GM19328 (cell line): ENCODE data around the gene IDS.
A peak's percentile ranks its signal among the peaks of the same experiment; 100 is the strongest.
"Not testable (repeated sequence)": the region's sequence is repeated elsewhere in the genome, so short reads cannot be mapped to it uniquely, and the experiment has no call there.

ENCODE experiments used
- ATAC-seq: cut with Tn5 transposase; IDR thresholded peaks from one replicate; pipeline ENCODE4 v1.9.1; 2021; ENCODE audit warnings: mild to moderate bottlenecking, moderate library complexity; ENCODE audit not compliant: unreplicated experiment

The IDS gene

DNA sequence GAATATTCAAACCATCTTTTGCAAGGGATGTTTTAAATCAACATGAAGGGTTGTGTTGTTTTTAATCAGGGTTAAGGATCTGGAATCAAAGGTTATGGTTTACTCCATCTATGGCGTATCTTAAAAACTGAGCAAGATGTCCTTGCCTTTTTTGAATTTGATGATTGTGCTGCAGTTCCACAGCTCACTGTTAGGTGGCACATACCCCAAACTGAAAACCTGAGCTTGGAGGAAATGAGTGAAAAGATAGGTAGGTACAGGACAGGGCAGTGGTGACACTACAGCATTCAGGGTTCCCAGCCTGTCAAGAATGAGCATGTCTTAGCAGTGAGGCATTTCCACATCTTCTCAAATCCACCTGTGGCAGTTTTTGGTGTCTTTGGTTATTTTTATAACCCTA is 22.6 kb upstream of the IDS start:
- ATAC-seq, result no peak

DNA sequence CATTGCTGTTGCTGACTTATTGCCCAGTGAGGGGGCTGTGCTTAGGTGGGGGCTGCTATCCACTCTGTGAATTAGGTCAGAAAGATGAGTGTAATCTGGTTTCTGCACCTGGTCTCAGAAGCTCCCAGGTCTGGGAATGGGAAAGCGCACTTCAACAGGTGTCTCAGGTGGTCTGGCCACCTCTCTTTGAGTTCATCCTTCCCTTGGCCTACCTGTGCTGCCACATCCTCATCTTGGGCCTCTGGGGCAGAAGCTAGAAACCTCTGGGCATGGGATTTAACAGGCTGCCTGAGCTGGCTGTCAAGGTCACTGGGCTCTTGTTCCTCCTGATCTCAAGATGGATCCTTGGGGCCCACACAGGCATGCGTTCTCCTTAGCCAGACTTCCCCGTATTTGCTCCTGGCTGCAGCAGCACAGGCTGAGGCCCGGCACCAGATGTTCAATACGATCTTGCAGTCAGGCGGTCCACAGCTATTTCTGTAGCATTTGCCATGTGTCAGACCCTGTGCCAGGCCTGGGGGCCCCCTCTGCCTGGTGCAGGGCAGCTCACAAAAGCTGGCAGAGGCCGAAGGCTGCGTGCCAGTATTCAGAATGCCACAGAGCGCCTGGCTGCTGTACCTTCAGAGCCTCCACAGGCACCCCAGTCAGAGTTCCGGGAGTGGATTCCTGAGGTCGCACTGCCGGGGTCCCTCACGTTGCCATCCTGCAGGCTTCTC is 21.4 kb upstream of the IDS start:
- not testable (repeated sequence) for ATAC-seq

DNA sequence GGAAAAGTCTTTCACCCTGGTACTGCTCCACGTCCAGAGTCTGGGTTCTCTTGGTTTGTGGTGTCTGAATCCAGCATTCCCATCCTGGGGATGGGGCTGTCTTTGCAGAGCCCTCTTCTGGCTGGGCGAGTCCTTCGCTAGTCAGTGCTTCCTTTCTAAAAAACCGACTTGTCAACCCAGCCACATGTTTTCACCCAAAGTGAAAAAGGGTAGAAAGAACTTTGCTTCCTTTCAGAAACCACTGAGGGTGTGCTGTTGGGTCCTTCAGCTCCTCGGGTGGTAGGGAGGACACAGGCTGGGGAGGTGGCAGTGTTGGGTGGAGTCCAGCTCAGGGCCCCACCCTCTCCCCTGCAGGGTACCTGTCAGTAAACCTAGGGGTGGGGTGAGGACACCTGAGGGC is 20.8 kb upstream of the IDS start:
- ATAC-seq, result peak; percentile 22

DNA sequence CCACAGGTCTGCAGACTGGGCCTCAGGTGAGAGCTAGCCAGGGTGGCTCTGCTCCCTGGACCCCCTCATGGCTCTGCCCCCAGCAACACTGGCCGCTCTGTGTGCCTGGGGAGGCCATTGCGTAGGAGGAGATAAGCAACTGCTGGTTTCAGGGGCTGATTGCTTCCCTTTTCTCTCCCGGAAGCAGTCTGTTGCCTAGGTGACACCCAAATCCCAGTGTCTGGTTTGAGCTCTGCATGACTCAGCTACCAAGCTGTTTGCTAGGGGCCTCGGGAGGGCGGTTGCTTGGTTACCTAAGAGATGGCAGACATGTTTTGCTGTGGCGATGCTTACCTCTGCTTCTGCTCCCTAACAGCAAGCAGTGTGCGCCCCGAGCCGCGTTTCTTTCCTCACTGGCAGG is 20.3 kb upstream of the IDS start:
- ATAC-seq, result peak; percentile 98

DNA sequence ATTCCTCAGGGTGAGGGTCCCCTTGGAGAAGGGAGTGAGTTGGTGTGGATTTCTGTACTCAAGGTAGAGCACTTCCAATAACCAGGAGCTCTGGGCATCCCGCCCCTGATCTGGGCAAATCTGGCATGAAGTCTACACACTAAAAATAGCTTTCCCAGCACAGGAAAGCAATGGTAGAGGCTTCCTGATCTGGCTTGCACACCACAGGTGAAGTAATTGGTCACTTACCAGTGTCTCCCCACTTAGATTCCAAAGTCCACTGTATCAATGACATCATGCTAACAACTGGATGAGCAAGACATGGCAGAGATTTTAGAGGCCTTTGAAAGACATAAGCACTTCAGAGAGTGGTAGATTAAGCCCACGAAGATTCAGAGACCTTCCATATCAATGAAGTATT is 17.8 kb upstream of the IDS start:
- no peak for ATAC-seq

DNA sequence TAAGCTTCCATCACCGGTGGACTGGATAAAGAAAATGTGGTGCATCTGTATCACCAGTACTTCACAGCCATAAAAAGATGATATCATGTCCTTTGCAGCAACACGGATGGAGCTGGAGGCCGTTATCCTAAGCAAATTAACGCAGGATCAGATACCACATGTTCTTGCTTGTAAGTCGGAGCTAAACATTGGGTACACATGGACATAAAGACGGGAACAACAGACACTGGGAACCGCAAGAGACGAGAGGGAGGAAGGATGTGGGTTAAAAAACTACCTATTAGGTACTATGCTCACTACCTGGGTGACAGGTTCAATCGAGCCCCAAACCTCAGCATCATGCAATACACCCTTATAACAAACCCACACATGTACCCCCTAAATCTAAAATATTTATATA is 16.3 kb upstream of the IDS start:
- ATAC-seq, result no peak

DNA sequence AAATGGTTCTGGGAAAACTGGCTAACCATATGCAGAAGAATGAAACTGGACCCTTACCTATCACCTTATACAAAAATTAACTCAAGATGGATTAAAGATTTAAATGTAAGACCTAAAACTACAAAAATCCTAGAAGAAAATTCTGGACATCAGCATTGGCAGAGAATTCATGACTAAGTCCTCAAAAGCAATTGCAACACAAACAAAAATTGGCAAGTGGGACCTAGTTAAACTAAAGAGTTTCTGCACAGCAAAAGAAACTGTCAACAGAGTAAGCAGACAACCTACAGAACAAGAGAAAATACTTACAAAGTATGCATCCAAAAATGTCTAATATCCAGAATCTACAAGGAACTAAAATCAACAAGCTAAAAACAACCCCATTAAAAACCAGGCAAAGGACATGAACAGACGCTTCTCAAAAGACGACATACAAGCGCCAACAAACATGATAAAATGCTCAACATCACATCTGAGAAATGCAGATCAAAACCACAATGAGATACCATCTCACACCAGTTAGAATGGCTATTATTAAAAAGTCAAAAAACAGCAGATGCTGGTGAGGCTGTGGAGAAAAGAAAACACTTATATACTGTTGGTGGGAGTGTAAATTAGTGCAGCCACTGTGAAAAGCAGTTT is 15.7 kb upstream of the IDS start:
- ATAC-seq, result not testable (repeated sequence)

DNA sequence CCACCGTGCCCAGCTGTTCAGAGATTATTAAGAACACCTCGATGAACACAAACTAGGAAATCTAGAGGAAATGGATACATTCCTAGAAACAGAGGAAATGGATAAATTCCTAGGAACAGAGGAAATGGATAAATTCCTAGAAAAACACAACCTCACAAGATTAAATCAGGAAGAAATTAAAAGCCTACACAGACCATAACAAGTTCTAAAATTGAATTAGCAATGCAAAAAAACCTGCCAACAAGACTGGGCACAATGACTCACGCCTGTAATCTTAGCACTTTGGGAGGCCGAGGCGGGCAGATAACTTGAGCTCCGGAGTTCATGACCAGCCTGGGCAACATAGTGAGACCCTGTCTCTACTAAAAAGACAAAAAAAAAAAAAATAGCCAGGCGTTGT is 13.1 kb upstream of the IDS start:
- no peak for ATAC-seq

DNA sequence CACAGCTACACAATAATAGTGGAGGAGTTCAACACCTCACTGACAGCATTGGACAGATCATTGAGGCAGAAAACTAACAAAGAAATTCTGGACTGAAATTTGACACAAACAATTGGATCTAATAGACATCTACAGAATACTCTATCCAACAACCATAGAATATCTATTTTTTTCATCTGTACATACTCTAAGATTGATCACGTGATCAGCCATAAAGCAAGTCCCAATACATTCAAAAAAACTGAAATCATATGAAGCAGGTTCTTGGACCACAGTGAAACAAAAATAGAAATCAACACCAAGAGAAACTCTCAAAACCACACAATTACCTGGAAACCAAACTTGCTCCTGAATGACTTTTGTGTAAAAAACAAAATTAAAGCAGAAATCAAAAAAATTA is 12.2 kb upstream of the IDS start:
- no peak for ATAC-seq

DNA sequence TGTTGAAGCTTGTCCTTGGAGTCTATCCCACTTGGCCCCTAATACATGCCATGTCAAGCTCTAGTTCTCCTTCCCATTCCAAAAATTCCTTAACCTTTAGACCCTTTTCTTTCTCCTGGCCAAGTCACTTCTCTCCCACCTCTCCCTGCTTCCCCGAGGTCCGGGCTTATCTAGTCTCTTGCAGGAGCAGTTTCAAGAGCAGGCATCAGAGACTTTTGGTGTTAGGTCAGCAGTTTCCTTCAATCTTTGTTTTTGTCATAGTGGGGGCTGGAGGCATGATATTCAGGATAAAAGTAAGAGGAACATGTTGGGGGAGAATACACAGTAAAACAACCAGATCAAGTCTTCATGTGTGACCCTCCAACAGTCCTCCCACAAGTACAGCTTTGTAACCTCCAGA is 11.5 kb upstream of the IDS start:
- ATAC-seq, result no peak

DNA sequence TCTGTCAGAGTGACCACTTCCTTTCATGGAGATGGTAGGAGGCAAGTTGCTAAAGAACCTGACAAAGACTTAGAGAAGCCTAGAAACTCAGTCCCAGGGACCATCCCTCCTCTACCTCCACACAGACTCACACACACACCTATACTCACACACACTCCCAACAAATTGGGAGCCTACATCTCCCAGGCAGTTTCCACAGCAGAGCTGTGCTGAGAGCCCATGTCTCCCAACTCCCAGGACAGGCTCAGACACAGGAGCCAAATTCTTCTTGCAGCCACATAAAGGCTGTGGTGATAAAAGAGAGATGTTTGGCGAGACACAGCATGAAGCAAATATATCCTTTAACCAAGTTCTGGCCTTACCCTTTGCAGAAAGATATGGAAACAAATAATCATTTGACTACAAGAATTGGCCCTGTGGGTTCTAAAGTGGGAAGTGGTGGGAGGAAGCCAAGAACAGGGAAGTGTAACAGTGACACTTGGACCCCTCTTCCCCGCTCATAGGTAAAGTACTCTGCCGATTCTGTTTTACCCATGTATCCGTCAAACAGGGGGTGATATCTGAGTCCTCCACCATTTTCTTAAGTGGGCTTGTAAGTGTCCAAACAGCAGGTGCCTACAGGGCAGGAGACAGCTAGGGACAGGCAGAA is 11.0 kb upstream of the IDS start:
- ATAC-seq, result no peak

DNA sequence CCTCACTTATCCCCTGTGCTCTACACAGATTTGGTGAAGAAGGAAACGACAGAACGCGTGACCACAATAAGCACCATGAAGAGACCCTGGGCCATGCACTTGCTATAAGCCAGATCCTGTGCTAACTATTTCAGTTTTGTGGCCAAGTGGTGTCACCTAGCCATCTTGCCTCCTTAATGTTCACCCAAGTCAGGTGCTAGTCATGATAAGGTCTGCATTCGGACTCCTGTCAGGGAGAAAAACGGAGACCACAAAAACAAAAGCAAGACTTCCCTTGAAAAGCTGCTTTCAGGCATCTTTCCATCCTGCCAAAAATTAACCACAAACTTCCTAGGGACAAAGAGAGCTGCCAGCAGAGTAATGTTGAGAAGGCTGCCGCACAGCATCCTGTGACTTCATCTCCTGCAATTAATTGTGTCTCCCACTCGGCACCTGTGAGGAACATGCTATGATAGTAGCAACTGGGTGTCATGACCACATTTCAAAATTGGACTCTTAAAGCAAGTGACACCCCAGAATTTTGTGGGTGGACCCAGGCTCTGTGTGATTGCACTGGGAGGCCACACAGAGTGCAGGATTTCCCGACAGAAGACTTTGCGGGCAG is 8.8 kb upstream of the IDS start:
- ATAC-seq, result no peak

DNA sequence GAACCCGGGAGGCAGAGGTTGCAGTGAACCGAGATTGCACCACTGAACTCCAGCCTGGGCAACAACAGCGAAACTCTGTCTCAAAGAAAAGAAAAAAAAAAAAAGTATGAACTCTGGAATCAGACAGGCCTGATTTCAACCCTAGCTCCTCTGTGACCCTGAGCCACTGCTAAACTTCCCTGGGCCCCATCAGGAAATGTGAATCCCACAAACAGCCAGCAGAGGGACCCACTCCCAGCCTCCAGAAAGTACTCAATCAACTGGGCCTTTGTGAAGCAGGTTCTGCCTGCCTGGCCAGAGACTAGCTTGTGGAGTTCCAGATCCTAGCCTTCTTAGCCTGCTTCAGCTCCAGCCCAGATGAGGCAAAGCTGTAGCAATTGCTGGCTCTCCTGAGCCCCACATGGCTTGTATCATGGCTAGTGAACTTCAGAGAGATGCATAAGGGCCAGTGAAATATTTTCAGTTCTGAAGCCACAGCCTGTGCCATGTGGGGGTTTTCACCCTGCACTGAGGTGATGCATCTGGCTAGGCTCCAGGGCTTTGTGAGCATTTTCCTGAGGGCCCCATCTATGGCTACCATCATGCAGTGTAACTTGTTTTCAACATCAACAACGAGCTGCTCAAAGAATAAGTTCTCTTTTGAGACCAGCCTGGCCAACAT is 7.2 kb upstream of the IDS start:
- ATAC-seq, result peak; percentile 83

DNA sequence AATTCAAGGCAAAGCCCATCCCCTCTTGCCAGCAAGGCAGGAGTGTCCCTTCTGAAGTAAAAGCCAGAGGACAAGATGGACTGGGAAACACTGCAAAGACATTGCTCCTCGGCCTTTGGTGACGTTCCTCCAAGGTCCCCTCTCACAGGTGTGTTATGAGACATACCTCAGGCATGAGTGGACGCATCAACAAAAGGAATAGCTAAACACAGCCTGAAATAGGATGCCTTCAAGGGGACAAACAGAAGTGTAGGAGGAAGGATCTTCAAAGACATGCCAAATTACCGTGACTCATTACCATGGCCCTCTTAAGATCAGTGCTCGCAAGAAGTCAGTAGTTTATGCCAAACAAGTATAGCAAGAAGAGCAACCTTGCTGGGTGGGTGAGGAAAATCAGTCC is 6.0 kb upstream of the IDS start:
- ATAC-seq, result no peak

DNA sequence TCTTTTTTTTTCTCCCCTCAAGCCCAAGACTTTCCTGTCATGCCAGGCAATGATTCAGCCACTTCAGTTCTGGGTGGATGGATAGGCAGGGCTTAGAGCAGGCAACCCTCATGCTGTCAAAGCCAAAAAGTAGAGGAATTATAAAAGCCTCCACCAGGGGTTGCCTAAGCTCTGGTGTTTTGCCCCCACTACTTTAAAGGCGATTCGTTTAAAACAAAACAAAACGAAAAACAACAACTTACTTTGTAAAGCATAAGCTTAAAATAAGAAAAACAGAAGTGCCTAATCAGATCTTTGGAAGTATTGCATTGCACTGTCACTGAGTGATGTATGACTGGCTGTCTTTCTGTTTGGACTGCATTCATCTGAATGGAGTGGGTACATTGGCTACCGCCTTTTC is 5.3 kb upstream of the IDS start:
- no peak for ATAC-seq

DNA sequence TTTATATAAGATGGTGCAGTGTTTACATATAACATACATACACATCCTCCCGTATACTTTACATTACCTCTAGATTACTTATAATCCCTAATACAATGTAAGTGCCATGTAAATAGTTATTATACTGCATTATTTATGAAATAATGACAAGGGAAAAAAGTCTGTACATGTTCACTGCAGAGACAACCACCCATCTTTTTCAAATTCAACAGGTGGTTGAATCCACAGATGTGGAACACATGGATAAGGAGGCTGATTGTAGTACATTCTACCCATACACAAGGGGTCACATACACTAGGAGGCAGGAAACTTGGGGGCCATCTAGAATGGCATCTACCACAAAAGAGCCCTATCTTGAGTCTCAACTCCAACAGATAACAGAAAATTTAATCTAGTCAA is 3.4 kb upstream of the IDS start:
- ATAC-seq, result no peak

DNA sequence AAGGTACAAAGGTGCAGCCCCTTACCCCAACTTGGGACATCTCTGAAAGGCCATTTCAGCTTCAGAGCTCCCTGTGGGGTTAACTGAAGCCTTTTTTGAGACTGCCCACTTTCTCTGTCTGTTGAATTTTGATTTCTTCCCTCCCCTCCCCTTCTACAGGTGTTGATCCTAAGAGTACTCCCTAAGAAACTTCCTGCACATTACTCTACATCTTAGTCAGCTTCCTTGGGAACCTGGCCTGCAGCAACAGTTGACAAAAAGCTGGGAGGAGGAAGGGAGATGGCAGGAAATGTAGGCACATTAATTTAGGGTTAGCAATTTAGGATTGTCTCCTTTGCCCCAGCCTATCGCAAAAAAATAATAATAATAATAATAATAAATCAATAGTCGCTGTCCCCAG is 1.2 kb upstream of the IDS start:
- no peak for ATAC-seq

DNA sequence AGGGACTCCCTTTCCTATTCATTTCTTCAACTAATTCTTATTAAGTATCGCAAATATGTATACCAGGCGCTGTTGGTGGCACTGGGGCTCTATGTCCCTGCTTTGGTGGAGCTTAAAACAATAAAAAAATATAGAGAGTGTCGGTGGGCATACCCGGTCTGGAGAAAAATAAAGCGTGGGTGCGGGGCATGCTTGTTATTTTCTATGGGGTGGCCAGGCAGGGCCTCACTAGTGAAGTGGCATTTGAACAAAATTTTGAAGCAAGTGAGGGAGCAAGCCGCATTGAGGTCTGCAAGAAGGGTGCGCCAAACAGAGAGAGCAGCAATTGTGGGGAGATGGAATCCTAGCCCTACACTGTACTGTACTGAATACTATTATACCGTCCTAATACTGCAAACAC is 565 bp upstream of the IDS start:
- no peak for ATAC-seq

DNA sequence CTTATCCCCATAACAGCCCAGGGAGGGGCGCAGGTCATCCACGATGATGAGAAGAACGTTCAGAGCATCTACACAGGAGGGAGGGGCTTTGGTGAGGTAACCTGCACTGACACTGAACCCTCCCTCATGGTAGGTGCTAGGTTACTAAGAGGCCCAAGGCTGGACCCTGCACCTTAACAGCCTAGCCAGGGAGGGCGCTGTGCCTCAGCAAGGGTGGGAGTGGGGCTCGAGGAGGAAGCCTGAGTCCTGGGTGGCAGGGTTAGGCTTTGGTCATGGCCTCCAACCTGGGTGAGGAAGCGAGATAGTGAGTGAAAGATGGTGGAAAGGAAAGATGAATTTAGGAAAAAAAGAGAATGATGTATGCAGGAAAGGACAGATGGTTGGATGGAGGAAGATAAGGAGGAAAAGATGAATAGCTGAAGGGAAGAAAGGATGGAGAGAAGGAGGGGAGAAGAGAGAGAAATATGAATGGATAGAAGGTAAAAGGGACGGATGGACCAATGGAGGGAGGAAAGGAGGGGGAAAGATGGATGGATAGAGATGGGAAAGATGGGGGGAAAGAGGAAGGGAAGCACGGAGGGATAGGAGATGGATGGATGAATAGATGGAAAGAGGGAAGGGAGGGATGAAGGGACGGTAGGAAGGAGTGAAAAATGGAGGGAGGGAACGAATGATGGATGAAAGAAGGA is 736 bp downstream of the IDS start:
- peak; percentile 25 for ATAC-seq

DNA sequence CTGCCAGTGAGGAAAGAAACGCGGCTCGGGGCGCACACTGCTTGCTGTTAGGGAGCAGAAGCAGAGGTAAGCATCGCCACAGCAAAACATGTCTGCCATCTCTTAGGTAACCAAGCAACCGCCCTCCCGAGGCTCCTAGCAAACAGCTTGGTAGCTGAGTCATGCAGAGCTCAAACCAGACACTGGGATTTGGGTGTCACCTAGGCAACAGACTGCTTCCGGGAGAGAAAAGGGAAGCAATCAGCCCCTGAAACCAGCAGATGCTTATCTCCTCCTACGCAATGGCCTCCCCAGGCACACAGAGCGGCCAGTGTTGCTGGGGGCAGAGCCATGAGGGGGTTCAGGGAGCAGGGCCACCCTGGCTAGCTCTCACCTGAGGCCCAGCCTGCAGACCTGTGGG is 1.7 kb downstream of the IDS start:
- peak; percentile 57 for ATAC-seq

DNA sequence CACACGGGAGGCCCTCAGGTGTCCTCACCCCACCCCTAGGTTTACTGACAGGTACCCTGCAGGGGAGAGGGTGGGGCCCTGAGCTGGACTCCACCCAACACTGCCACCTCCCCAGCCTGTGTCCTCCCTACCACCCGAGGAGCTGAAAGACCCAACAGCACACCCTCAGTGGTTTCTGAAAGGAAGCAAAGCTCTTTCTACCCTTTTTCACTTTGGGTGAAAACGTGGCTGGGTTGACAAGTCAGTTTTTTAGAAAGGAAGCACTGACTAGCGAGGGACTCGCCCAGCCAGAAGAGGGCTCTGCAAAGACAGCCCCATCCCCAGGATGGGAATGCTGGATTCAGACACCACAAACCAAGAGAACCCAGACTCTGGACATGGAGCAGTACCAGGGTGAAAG is 2.2 kb downstream of the IDS start:
- not testable (repeated sequence) for ATAC-seq
